ENCODE data around the gene TMEM204. TPM values are rescaled to one million over a fixed set of nuclear protein-coding genes. Genes with fewer than 3 reads are reported as not detected.

TMEM204 gene
- total RNA-seq, 1 donor from 2014 or later: 0.10 TPM

- no peak for DNase-seq (ENCODE audit: low read depth)
These were observed 5.5 kb downstream of the TMEM204 start for GRCh38 chr16:1538804-1539520.

- DNase-seq (ENCODE audit: low read depth): no peak
These were observed 6.5 kb downstream of the TMEM204 start for GRCh38 chr16:1539720-1540555.

GRCh38 chr16:1540556-1540855 lies 7.0 kb downstream of the TMEM204 start:
- no peak for DNase-seq (ENCODE audit: low read depth)

- DNase-seq (ENCODE audit: low read depth): no peak
These were observed 8.1 kb downstream of the TMEM204 start for GRCh38 chr16:1541293-1542165.

DNA sequence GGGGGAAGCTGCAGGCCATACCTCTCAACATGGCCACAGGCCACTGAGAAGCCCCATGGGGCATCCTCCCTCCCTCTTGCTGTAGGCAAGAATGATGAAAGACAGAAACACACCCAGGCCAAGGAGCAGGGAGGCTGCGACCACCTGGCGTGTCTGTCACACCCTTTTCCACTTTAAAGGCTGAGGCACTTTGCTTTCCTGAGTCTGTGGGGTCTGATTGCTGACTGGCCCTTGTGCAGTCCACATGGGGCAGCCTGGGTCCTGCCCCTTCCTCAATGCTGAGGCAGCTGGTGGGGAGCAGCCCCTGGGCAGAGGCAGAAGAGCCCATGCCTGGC lies 8.7 kb downstream of the TMEM204 start:
- DNase-seq (ENCODE audit: low read depth): no peak

- no peak for DNase-seq (ENCODE audit: low read depth)
These were observed 9.1 kb downstream of the TMEM204 start for GRCh38 chr16:1542533-1542932.

- DNase-seq (ENCODE audit: low read depth): peak; percentile 32
These were observed 9.8 kb downstream of the TMEM204 start for GRCh38 chr16:1543085-1543896.

GRCh38 chr16:1545044-1546040 lies 11.9 kb downstream of the TMEM204 start:
- no peak for DNase-seq (ENCODE audit: low read depth)

DNA sequence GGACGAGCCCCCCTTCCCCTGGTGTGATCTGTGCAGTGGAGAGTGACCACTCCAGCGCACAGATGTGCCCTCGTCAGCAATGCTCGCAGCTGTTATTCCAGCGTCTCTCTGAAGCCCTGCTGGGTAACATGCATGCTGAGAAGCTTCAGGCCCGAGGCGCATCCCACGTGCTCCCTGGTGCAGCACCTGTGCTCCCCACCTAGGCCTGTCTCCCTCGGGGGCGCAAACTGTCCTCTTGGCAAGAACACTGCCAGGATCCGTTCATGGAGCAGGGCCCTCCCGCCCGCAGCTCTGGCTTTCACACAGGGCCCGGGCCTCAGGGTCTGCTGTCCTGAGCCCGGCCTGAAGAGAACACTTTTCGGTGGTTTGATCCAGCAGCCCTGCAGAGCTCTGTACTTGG lies 13.0 kb downstream of the TMEM204 start:
- DNase-seq (ENCODE audit: low read depth): no peak

DNA sequence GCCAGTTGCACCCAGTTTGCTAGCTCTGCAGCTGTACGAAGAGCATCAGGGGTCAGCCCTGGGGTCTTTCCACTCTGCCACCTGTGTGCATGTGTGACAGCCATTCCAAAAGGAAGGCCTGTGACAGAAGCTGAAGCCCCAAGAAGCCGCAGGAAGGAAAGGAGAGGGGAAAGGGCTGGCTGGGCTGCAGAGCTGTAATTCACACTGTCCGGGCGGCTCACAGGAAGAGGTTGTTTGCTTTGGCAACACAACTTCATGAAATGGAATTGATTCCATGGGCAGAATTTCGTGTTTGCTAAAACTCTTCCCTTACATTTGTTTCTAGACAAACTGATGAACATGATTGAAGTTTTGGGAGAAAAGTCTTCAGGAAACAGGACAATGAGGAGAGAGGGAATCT lies 14.8 kb downstream of the TMEM204 start:
- no peak for DNase-seq (ENCODE audit: low read depth)

DNA sequence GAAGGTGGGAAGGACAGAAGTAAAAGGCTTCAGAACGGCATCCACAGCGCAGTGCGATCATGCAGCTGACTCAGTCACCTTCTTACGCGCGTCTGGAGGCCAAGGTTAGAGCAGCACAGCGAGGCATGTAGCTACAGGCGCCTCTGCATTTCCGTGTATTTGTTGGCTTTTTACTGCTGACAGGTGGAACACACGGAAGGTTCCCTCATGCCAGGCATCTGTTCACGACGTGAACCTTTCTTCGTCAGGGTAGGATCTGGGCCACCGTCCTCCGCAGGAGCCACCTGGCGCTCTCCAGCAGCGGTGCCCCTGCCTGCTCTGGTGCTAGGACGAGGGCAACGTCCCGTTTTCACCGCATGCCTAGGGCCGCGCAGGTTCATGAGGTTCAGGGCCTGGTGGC lies 15.3 kb downstream of the TMEM204 start:
- no peak for DNase-seq (ENCODE audit: low read depth)

DNA sequence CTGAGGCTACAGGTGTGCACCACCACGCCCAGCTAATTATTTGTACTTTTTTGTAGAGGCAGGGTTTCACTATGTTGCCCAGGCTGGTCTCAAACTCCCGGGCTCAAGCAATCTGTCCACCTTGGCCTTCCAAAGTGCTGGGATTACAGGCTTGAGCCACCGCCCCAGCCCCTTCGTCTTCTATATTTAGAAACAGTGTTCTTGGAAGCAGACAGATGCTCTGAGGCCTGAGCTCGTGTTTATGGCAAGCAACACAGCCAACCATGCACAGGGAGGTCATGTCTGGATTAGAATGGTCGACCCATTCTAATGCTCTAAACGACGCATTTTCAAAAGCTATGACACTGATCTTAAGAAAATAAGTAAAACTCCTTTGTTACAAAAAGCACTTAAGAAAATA lies 16.6 kb downstream of the TMEM204 start:
- no peak for DNase-seq (ENCODE audit: low read depth)

GRCh38 chr16:1550696-1551095 lies 17.2 kb downstream of the TMEM204 start:
- DNase-seq (ENCODE audit: low read depth): no peak

DNA sequence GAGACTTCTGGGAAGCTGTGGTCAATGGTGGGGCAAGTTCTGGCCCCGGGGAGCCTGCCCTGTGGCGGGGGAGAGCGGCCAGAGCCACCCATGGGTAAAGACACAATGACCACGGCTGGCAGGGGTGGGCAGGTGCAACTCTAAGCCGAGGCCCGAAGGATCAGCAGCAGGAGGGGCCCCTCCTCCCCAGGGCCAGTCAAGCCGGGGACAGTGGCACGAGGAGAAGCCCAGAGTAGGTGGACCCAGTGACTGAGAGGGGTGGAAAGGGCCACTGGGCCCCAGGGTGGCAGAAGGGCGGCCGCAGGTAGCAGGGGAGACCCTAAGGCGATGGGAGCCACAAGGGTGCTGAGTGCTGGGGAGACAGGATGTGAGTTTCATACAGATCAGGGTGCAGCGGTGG lies 17.7 kb downstream of the TMEM204 start:
- DNase-seq (ENCODE audit: low read depth): no peak

DNA sequence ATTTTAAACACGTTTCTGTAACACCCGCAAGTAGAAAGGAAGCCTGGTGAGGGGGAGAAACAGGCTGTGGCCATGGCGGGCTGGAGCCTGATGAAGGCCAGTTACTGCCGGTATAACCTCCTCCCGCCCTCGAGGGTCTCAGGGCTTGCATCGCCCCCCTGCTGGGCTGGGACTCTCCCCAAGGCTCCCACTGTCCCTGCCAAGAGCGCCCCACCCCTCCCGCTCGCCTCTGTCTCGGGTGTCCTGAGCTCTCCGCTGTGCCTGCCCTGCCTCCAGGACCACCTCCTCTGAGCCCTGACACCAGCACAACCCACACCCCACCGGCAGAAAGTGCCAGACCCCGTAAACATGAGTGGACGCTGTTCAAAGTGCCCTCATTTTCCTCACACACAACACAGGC lies 18.7 kb downstream of the TMEM204 start:
- no peak for DNase-seq (ENCODE audit: low read depth)

DNA sequence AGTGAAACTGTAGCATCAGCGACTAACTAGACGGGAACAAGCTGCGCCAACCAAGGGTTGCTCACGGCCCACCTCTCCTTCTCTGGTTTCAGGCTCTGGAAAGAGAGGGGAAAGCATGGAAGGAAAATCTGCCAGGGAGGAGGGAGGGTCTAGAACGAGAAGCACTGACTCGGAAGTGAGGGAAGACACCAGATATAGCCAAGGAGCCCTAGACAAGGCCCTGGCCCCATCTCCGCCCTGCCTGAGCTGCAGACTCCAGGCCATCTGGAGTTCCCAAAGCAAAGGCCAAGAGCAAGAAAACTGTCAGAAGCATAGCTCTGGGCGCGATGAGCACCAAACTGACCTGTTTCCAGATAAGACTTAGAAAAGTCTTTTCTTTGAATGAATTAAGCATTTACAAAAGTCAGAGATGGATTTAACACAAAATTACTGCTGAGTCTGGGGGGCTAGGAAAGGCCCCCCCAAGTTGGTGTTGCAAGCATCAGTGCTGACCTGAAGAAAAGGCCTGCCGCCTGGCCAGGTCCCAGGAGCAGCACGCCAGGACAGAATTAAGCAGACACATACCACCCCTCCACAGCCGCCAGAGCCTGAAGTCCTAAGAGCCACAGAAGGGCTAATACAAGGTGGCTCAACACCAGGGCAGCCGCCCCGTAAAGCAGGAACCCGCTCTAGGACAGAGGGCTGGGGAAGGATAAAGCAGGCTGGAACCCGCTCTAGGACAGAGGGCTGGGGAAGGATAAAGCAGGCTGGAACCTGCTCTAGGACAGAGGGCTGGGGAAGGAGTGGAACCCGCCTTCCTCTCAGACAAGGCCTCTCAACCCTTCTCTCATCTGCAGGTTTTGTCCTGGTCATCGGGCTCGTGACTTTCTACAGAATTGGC lies 20.7 kb downstream of the TMEM204 start:
- DNase-seq (ENCODE audit: low read depth): no peak

DNA sequence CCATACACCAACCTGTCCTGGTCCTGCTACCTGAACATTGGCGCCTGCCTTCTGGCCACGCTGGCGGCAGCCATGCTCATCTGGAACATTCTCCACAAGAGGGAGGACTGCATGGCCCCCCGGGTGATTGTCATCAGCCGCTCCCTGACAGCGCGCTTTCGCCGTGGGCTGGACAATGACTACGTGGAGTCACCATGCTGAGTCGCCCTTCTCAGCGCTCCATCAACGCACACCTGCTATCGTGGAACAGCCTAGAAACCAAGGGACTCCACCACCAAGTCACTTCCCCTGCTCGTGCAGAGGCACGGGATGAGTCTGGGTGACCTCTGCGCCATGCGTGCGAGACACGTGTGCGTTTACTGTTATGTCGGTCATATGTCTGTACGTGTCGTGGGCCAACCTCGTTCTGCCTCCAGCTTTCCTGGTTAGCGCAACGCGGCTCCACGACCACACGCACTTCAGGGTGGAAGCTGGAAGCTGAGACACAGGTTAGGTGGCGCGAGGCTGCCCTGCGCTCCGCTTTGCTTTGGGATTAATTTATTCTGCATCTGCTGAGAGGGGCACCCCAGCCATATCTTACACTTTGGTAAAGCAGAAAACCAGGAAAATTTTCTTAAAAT lies 21.5 kb downstream of the TMEM204 start:
- DNase-seq (ENCODE audit: low read depth): no peak

DNA sequence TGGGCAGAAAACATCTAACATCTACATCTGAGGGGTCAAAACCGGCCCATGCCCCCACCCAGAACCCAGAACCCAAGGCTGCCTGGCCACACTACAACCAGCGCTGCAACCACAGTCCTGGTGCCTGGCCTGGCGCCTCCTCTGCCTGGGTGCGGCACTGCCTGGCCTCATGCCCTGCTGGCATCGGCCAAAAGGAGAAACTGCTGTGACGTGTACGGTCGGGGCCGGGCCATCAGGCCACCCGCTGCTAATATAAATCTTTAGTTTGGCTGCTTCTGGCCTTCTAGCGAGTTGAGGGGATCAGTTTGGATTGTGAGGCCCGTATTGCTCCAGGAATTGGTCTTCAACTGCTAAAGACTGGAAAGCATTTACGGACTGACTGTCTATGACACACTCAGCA lies 22.8 kb downstream of the TMEM204 start:
- DNase-seq (ENCODE audit: low read depth): no peak

DNA sequence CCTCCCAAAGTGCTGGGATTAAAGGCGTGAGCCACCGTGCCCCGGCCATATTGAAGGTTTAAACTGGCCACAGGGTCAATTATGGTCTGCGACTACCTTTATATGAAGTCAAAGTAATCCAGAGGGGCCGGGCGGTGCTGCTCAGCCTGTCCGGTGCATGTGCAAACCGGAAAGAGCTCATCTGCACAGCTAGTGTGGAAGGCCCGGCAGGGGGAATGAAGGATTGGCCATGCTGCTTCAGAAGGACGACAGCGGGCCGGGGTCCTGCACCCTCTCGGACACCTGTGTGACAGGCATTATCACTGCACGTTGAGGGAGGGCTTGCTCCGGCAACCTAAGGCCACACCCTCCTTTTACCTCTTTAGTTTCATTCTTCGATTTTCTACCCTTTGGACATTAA lies 23.6 kb downstream of the TMEM204 start:
- DNase-seq (ENCODE audit: low read depth): no peak
